GM06990 (cell line): ENCODE data around the gene THSD7B.

Experiments used
- DNase-seq: peaks from one replicate; pipeline ENCODE4 v3.0.0-alpha.2; 2011; ENCODE audit not compliant: insufficient read length; ENCODE audit errors: extremely low read depth
- H3K27me3 ChIP-seq: replicated peaks from 2 replicates; pipeline ENCODE4 v1.6.0; 2011; ENCODE audit warnings: low read length; ENCODE audit not compliant: control insufficient read depth, insufficient read depth
- H3K36me3 ChIP-seq: 2 replicates; pipeline ENCODE4 v1.5.1; 2011; ENCODE audit warnings: low read length; ENCODE audit not compliant: control insufficient read depth, insufficient read depth
- H3K4me3 ChIP-seq: replicated peaks from 2 replicates; pipeline ENCODE4 v1.5.1; 2011; ENCODE audit warnings: low read depth, mild to moderate bottlenecking, control low read depth, low read length
- TF ChIP-seq, protein P1 (sequence below): IDR thresholded peaks from 2 replicates; pipeline ENCODE4 v1.5.1; 2011; ENCODE audit warnings: low read length, control low read depth, mild to moderate bottlenecking, inconsistent platforms; ENCODE audit not compliant: insufficient read depth, poor library complexity, severe bottlenecking

THSD7B gene

DNA sequence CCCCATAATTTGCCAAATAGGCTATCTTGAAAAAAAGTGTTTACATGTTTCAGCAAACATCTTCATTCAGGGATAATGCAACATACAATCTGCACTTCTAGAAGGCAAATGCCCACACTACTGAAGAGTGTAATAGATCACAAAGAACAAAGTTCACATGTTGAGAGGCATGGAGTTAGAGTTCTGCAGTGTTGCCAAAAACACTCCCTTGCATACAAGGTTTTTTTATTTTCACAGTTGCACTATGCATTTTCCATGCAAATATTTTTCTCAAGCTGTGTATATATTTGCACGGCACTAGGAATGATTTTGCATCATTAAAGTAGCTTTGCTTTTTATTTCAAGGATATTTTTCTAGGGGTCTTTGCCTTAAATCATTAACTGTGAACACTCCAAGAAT, 409.9 kb downstream of the THSD7B start:
- TF ChIP-seq, protein P1, sequence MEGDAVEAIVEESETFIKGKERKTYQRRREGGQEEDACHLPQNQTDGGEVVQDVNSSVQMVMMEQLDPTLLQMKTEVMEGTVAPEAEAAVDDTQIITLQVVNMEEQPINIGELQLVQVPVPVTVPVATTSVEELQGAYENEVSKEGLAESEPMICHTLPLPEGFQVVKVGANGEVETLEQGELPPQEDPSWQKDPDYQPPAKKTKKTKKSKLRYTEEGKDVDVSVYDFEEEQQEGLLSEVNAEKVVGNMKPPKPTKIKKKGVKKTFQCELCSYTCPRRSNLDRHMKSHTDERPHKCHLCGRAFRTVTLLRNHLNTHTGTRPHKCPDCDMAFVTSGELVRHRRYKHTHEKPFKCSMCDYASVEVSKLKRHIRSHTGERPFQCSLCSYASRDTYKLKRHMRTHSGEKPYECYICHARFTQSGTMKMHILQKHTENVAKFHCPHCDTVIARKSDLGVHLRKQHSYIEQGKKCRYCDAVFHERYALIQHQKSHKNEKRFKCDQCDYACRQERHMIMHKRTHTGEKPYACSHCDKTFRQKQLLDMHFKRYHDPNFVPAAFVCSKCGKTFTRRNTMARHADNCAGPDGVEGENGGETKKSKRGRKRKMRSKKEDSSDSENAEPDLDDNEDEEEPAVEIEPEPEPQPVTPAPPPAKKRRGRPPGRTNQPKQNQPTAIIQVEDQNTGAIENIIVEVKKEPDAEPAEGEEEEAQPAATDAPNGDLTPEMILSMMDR = no peak
- H3K4me3 ChIP-seq = no peak overlapping the region
- DNase-seq = no peak
- no peaks in the 10 kb centered on the region for H3K36me3 ChIP-seq
- H3K27me3 ChIP-seq = no peaks in the 10 kb centered on the region

DNA sequence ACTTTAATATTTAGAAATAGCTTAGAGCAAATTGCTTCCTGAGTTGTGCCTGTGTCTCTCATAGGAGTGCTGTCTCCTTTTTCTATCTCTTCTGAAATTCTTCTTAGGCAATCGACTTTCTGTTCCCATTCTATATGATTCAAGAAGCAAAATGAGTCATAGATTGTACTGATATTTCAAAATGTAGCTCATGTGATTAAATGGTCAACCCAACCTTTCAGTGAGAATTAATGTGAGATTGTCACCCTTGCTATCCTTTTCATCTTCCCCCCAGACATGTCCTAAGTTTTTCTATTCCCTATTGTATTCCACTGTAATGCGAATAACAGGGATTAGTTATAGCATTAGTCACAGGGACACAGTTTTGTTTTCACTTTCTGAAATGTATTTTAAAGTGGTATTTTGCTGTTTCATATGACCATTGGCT, 413.6 kb downstream of the THSD7B start:
- TF ChIP-seq, protein P1 = no peak
- no peak overlapping the region for H3K4me3 ChIP-seq
- H3K27me3 ChIP-seq = no peaks in the 10 kb centered on the region
- no peaks in the 10 kb centered on the region for H3K36me3 ChIP-seq
- DNase-seq = no peak

DNA sequence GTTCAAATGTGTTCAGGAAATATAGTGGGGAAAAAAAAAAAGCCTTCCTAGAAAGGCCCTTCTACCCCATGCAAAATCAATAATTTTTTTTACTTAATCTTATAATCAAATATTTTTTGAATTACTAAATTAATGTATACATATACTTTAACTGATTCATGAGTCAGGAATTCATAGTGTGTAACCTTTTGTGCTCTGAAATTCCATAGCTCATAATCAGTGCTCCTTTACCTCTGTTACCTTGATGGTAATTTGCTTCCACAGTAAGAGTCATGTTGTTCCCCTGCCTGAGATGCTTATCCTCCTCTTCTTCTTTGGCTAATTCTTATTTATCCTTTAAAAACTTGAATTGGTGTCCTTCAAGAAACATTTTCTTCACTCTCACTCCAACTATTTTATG, 414.2 kb downstream of the THSD7B start:
- Histone ChIP-seq H3K36me3 (no peaks in the 10 kb centered on the region), H3K4me3 (no peak overlapping the region), H3K27me3 (no peaks in the 10 kb centered on the region)
- DNase-seq = no peak
- TF ChIP-seq, protein P1 = no peak

DNA sequence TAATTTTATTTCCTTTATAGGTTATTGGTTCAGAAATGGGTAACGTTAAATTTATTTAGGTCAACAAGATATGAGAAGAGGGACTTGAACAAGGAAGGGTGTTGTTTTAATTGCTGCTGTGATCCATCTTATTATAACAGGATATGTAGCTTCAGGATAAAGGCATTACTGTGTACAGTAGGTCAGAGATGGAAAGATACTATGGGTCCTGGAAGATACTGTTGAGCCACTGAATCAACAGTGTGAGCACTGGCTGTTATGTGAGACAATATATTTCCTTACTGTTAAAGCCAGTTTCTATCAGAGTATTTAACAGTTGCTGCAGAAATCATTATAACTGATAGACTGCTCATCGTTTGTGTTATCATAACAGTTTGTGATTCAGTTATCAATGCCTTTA, 414.7 kb downstream of the THSD7B start:
- H3K36me3 ChIP-seq = no peaks in the 10 kb centered on the region
- no peak overlapping the region for H3K4me3 ChIP-seq
- DNase-seq = no peak
- no peaks in the 10 kb centered on the region for H3K27me3 ChIP-seq
- TF ChIP-seq, protein P1 = no peak

DNA sequence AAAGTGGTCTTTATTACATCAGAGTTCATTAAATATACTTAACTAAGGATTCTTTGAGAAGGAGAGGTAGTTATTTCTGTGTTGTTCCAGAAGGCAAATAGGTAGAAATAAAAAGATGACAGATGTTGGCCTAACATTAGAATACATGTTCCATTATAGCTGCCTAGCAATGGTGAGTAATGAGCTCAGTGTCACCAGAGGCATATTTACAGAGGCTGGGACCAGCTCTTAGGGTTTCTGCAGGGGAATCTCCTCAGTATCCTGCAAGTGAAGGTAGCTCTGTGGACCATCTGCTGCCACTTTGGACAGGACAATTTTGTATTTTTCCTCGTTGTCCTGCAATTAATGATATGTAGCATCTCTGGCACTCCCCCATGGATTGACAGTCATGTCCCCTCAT, 416.0 kb downstream of the THSD7B start:
- no peaks in the 10 kb centered on the region for H3K27me3 ChIP-seq
- no peak overlapping the region for H3K4me3 ChIP-seq
- DNase-seq = no peak
- no peaks in the 10 kb centered on the region for H3K36me3 ChIP-seq
- TF ChIP-seq, protein P1 = no peak

DNA sequence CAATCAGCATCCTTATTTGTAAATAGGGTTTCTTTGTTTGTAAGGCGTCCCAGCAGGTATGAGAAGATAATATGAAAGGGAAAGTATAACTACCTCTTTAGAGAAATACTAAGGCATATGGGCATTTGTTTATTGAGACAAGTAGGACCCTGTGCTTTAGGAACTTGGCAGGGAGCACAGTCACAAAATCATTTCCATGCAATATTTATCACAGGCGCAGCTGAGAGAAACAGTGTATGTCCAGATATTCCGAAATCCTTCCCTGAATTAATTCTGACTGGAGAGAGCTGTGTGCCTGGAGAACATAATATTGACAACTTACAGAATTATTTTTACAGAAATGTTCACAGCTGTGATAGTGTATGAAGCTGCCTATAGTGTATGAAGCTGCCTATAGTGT, 416.7 kb downstream of the THSD7B start:
- Histone ChIP-seq H3K4me3 (no peak overlapping the region), H3K36me3 (no peaks in the 10 kb centered on the region), H3K27me3 (no peaks in the 10 kb centered on the region)
- DNase-seq = no peak
- TF ChIP-seq, protein P1 = no peak
